Endothelial cell of umbilical vein (primary cell): ENCODE measurements around the gene TNPO1. TPM values are rescaled to one million over a fixed set of nuclear protein-coding genes. Genes with fewer than 3 reads are reported as not detected.
A peak's percentile ranks its signal among the peaks of the same experiment; 100 is the strongest.

Experiments
- BruUV-seq: library from RNA; stranded (reverse); fragments of 400-500 nt; replicated peaks from 2 replicates; lab custom pipeline; 2021; lab: Mats Ljungman, UMichigan
- CTCF ChIA-PET: fragments of 300-600, 350-600 bp; sonication (Branson Sonifier 250); formaldehyde crosslinking; loops from one replicate; lab custom pipeline; 2021; ENCODE audit warnings: antibody characterized with exemption, inconsistent platforms; lab: Charles Lee
- POLR2A ChIA-PET: fragments of 300-600, 350-600 bp; sonication (Branson Sonifier 250); formaldehyde crosslinking; loops from one replicate; lab custom pipeline; 2021; ENCODE audit warnings: antibody characterized with exemption, inconsistent platforms; lab: Charles Lee
- DNase-seq: peaks from one replicate; pipeline ENCODE4 v3.0.0-alpha.2; 2011; ENCODE audit warnings: low read depth, low spot score
- FAIRE-seq: peaks from 2 replicates; lab custom pipeline; 2011; peaks lifted over from hg19 to GRCh38; lab: Jason Lieb, UNC
- H2AFZ ChIP-seq: 2 replicates; pipeline ENCODE4 v1.6.0; 2012; ENCODE audit warnings: low read depth, low read length, control low read depth, inconsistent platforms
- H3K27ac ChIP-seq: 2 replicates; pipeline ENCODE4 v1.5.1; 2011; ENCODE audit warnings: low read depth, mild to moderate bottlenecking, control low read depth, low read length, moderate library complexity; ENCODE audit not compliant: insufficient read depth
- H3K27me3 ChIP-seq, 2 experiments: 2 replicates each; pipeline versions ENCODE4 v1.6.0 to v1.6.1; 2011; ENCODE audit warnings: low read length in 2 of 2, mixed read lengths in 1 of 2; ENCODE audit not compliant: control insufficient read depth in 2 of 2, insufficient read depth in 2 of 2
- H3K36me3 ChIP-seq, 2 experiments: 2 replicates in 1 of 2; 3 replicates in 1 of 2; pipeline ENCODE4 v1.5.1; 2011; ENCODE audit warnings: low read length in 2 of 2, mild to moderate bottlenecking in 1 of 2, moderate library complexity in 1 of 2; ENCODE audit not compliant: control insufficient read depth in 2 of 2, insufficient read depth in 2 of 2; ENCODE audit errors: extremely low read depth in 1 of 2
- H3K4me1 ChIP-seq: 3 replicates; pipeline ENCODE4 v1.5.1; 2011; ENCODE audit warnings: mild to moderate bottlenecking, low read length; ENCODE audit not compliant: control insufficient read depth, insufficient read depth; ENCODE audit errors: extremely low read depth
- H3K4me2 ChIP-seq: 2 replicates; pipeline ENCODE4 v1.6.1; 2011; ENCODE audit warnings: low read length, control low read depth, mixed read lengths; ENCODE audit not compliant: insufficient read depth
- H3K4me3 ChIP-seq, 3 experiments: fragments of 200-600 bp in 1 of 3; sonication (generic), shearing (Covaris generic) in 1 of 3; replicated peaks in 1 of 3; 2 replicates each; pipeline ENCODE4 v1.5.1; 2011 to 2016; ENCODE audit warnings: control low read depth in 3 of 3, low read length in 3 of 3, mild to moderate bottlenecking in 2 of 3, inconsistent platforms in 1 of 3, low read depth in 1 of 3, moderate library complexity in 1 of 3; ENCODE audit not compliant: insufficient read depth in 1 of 3
- H3K79me2 ChIP-seq: 2 replicates; pipeline ENCODE4 v1.6.0; 2012; ENCODE audit warnings: low read length, inconsistent platforms; ENCODE audit not compliant: control insufficient read depth, insufficient read depth
- H3K9ac ChIP-seq: replicated peaks from 2 replicates; pipeline ENCODE3; 2011; ENCODE audit warnings: low read length, control low read depth; ENCODE audit not compliant: insufficient read depth; ENCODE audit errors: extremely low read depth
- H3K9me1 ChIP-seq: replicated peaks from 3 replicates; pipeline ENCODE4 v1.6.0; 2011; ENCODE audit warnings: mild to moderate bottlenecking, low read length; ENCODE audit not compliant: control insufficient read depth, insufficient read depth; ENCODE audit errors: extremely low read depth
- H3K9me3 ChIP-seq: replicated peaks from 2 replicates; pipeline ENCODE4 v1.5.1; 2012; ENCODE audit warnings: low read length, inconsistent platforms; ENCODE audit not compliant: control insufficient read depth, insufficient read depth
- H4K20me1 ChIP-seq: replicated peaks from 2 replicates; pipeline ENCODE3; 2011; ENCODE audit warnings: mild to moderate bottlenecking, low read length; ENCODE audit not compliant: control insufficient read depth, insufficient read depth; ENCODE audit errors: extremely low read depth
- EZH2 ChIP-seq: IDR thresholded peaks from 2 replicates; pipeline ENCODE4 v1.6.1; 2012; ENCODE audit warnings: borderline replicate concordance, low read depth, mild to moderate bottlenecking, moderate library complexity, low read length, inconsistent platforms; ENCODE audit not compliant: severe bottlenecking
- FOS ChIP-seq: IDR thresholded peaks from 2 replicates; pipeline ENCODE4 v1.6.1; 2011; ENCODE audit warnings: mild to moderate bottlenecking, low read length, moderate library complexity, borderline replicate concordance; ENCODE audit not compliant: insufficient read depth
- GATA2 ChIP-seq: IDR thresholded peaks from 2 replicates; pipeline ENCODE4 v1.7.0; 2011; ENCODE audit warnings: low read depth, mild to moderate bottlenecking, moderate library complexity, mixed read lengths, low read length; ENCODE audit not compliant: insufficient read length, insufficient read depth
- JUN ChIP-seq: IDR thresholded peaks from 2 replicates; pipeline ENCODE4 v1.6.1; 2011; ENCODE audit warnings: borderline replicate concordance, low read depth; ENCODE audit not compliant: insufficient read length, insufficient read depth
- MYC ChIP-seq: IDR thresholded peaks from one replicate; pipeline ENCODE4 v1.6.1; 2011; ENCODE audit warnings: mild to moderate bottlenecking, low read depth, low read length
- POLR2A ChIP-seq: IDR thresholded peaks from 2 replicates; pipeline ENCODE4 v1.6.1; 2012; ENCODE audit warnings: low read depth, mild to moderate bottlenecking, control low read depth, low read length
- POLR2AphosphoS5 ChIP-seq: IDR thresholded peaks from 2 replicates; pipeline ENCODE4 v1.6.1; 2012; ENCODE audit warnings: low read depth, mild to moderate bottlenecking, control low read depth, low read length, moderate library complexity; ENCODE audit not compliant: insufficient read depth
- dilution Hi-C: fragments of 300-500 bp; cut with MboI; formaldehyde crosslinking; loops from one replicate; pipeline ENCODE4 v1.15.0; 2019; ENCODE audit warnings: low sequenced_read_pairs; ENCODE audit not compliant: extremely low pct_ligation_motif_present
- intact Hi-C: fragments of 100-400 bp; cut with micrococcal nuclease; formaldehyde crosslinking; loops from one replicate; pipeline ENCODE4 v1.10.0; 2022
- polyA plus RNA-seq, 4 experiments: library from polyadenylated mRNA; depleted of rRNA in 3 of 4; stranded (reverse) in 3 of 4; unstranded in 1 of 4; fragments of >200 nt; gene quantifications; 2 replicates each; pipeline versions ENCODE4 v1.2.1 to v1.2.3, GENCODE V29; 2011 to 2012; ENCODE audit warnings: missing spikeins in 1 of 4
- total RNA-seq: library from RNA; stranded (reverse); gene quantifications from 2 replicates; pipeline ENCODE4 v1.2.3, GENCODE V29; 2021
- TF ChIP-seq, protein P1 (sequence below), 2 donors: IDR thresholded peaks; 1 replicate in 1 of 2; 2 replicates in 1 of 2; pipeline ENCODE4 v1.5.1; 2011; ENCODE audit warnings: low read length in 2 of 2, mild to moderate bottlenecking in 2 of 2, moderate library complexity in 2 of 2, control low read depth in 1 of 2, inconsistent platforms in 1 of 2, low read depth in 1 of 2; ENCODE audit not compliant: insufficient read depth in 1 of 2; ENCODE audit errors: extremely low read depth in 1 of 2
- TF ChIP-seq, protein P2 (sequence below): IDR thresholded peaks from 2 replicates; pipeline ENCODE4 v1.6.1; 2011; ENCODE audit not compliant: insufficient read depth, insufficient read length

TNPO1 gene
- total and polyA plus RNA-seq, 2 donors (not counting 3 experiments of a cell fraction or from before 2014, with no cell fraction given) = 65.6 to 298 TPM

DNA sequence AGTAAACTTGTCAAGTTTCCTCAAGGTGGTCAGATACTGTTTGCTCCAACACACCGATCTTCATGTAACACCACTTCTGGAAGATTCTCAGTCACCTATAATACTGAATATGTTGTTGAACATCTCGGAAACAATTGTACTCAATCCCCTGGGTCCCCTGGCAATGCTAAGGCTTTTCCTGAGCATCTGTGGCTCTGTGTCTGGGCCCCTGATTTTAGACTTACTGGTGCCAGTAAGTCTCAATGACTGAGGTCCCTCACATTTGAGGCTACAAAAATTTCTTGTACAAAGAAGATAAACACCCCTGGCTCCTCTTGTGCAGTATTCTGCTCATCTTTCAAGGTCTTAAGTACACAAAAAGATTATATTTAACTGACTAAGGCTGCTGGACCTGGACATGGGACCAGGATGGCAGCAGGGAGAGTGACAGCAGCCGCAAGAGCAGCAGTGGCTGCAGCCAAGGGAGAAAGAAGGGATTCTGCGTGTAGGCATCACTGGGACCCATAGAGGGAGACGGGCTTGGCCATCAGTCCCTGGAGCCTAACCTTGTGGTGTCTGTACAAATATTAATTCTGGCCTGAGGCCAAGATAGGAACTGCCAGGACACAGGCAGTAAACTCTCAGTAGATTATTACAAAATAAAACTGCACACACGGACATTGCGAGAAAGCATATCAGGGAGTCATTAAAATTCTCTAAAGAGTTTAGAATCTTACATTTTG lies 49.0 kb upstream of the TNPO1 start:
- no peak overlapping the region for H2AFZ ChIP-seq
- intact Hi-C loops = no loop called here
- ChIA-PET POLR2A (no interaction called here), CTCF (interaction anchor here (1.1 kb wide), 1 partner anchor 10 kb away, joined by 4 read pairs; no protein-coding TSS in a partner anchor)
- no peak overlapping the region for H3K4me2 ChIP-seq
- no peaks in the 10 kb centered on the region for H3K27me3 ChIP-seq
- DNase-seq = peak; percentile 2
- no peaks in the 10 kb centered on the region for H3K4me1 ChIP-seq
- H3K36me3 ChIP-seq = no peaks in the 10 kb centered on the region
- no peaks in the 10 kb centered on the region for H3K79me2 ChIP-seq
- no peaks in the 10 kb centered on the region for H3K9me3 ChIP-seq
- TF ChIP-seq POLR2AphosphoS5 = no peak
- no peak for TF ChIP-seq MYC
- no peak for TF ChIP-seq POLR2A
- TF ChIP-seq JUN = no peak
- TF ChIP-seq FOS = no peak
- no peak for TF ChIP-seq EZH2
- TF ChIP-seq, protein P1, sequence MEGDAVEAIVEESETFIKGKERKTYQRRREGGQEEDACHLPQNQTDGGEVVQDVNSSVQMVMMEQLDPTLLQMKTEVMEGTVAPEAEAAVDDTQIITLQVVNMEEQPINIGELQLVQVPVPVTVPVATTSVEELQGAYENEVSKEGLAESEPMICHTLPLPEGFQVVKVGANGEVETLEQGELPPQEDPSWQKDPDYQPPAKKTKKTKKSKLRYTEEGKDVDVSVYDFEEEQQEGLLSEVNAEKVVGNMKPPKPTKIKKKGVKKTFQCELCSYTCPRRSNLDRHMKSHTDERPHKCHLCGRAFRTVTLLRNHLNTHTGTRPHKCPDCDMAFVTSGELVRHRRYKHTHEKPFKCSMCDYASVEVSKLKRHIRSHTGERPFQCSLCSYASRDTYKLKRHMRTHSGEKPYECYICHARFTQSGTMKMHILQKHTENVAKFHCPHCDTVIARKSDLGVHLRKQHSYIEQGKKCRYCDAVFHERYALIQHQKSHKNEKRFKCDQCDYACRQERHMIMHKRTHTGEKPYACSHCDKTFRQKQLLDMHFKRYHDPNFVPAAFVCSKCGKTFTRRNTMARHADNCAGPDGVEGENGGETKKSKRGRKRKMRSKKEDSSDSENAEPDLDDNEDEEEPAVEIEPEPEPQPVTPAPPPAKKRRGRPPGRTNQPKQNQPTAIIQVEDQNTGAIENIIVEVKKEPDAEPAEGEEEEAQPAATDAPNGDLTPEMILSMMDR (IDR thresholded peaks at IDR 0.05; ENCODE audit: extremely low read depth in 1 of 2, insufficient read depth in 1 of 2, low read depth in 1 of 2, low read length in 2 of 2) = no peak
- no peak for TF ChIP-seq GATA2
- TF ChIP-seq, protein P2, sequence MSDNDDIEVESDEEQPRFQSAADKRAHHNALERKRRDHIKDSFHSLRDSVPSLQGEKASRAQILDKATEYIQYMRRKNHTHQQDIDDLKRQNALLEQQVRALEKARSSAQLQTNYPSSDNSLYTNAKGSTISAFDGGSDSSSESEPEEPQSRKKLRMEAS = no peak
- dilution Hi-C loops = no loop called here
- no peak for FAIRE-seq
- BruUV-seq = no TSS peak
- no peak overlapping the region for H3K27ac ChIP-seq
- no peak overlapping the region for H3K4me3 ChIP-seq
- no peak overlapping the region for H3K9ac ChIP-seq
- H4K20me1 ChIP-seq = no peaks in the 10 kb centered on the region
- no peaks in the 10 kb centered on the region for H3K9me1 ChIP-seq
